Neutrophil (primary cell): ENCODE data around the gene METTL16.
"Not testable (repeated sequence)": the region's sequence is repeated elsewhere in the genome, so short reads cannot be mapped to it uniquely, and the experiment has no call there.

Source experiments
- H3K27ac ChIP-seq: fragments of 200-600 bp; sonication (generic); 2 replicates; pipeline ENCODE4 v1.5.1; 2016; ENCODE audit warnings: mild to moderate bottlenecking, moderate library complexity
- H3K27me3 ChIP-seq: fragments of 200-600 bp; sonication (generic); 2 replicates; pipeline ENCODE4 v1.6.0; 2016; ENCODE audit warnings: mild to moderate bottlenecking
- H3K36me3 ChIP-seq: fragments of 200-600 bp; sonication (generic); 2 replicates; pipeline ENCODE4 v1.5.1; 2017
- H3K4me1 ChIP-seq, 2 experiments: fragments of 200-600 bp in 1 of 2; sonication (generic) in 1 of 2; 1 replicate in 1 of 2; 2 replicates in 1 of 2; pipeline versions ENCODE4 v1.5.1 to v1.6.1; 2013 to 2016; ENCODE audit warnings: low read depth in 1 of 2, low read length in 1 of 2, mild to moderate bottlenecking in 1 of 2, moderate library complexity in 1 of 2; ENCODE audit not compliant: control insufficient read depth in 1 of 2, insufficient read depth in 1 of 2
- H3K4me3 ChIP-seq, 2 experiments: fragments of 200-600 bp in 1 of 2; sonication (generic) in 1 of 2; 1 replicate in 1 of 2; 2 replicates in 1 of 2; pipeline ENCODE4 v1.5.1; 2013 to 2016; ENCODE audit warnings: low read depth in 1 of 2, low read length in 1 of 2, mild to moderate bottlenecking in 1 of 2, moderate library complexity in 1 of 2
- H3K9me3 ChIP-seq: fragments of 200-600 bp; sonication (generic); 2 replicates; pipeline ENCODE4 v1.5.1; 2016
- CTCF ChIP-seq: fragments of 200-600 bp; sonication (generic); IDR thresholded peaks from 2 replicates; pipeline ENCODE4 v1.5.1; 2016; ENCODE audit warnings: antibody characterized with exemption

The METTL16 gene

GRCh38 chr17:2511462-2512369 lies at the start of gene METTL16:
METTL16 (minus strand) TSS chr17:2511888; CDS start chr17:2502331, 9,557 bp downstream.
- peak; percentile 12 for TF ChIP-seq CTCF
- Histone ChIP-seq H3K4me3 (peak within 1 kb of the TSS; percentile 79 to 93), H3K36me3 (no peaks in the 10 kb centered on the region)

GRCh38 chr17:2560658-2561057 lies 49.0 kb upstream of the METTL16 start:
- Histone ChIP-seq H3K4me3 (no peak overlapping the region), H3K27ac (no peak overlapping the region), H3K27me3 (no peaks in the 10 kb centered on the region), H3K4me1 (peaks cover 0 to 9% of the 10 kb centered on the region in 2 experiments), H3K9me3 (no peaks in the 10 kb centered on the region), H3K36me3 (no peaks in the 10 kb centered on the region)
- no peak for TF ChIP-seq CTCF

More at GRCh38 chr17:2511462-2512369, at the start of gene METTL16:
- Histone ChIP-seq H3K4me1 (peaks cover 17 to 23% of the 10 kb centered on the region in 2 experiments), H3K9me3 (no peaks in the 10 kb centered on the region), H3K27me3 (no peaks in the 10 kb centered on the region), H3K27ac (peak within 1 kb of the TSS; percentile 65)

- peaks cover 16% of the 10 kb centered on the region for H3K27me3 ChIP-seq
- no peaks in the 10 kb centered on the region for H3K9me3 ChIP-seq
- no peaks in the 10 kb centered on the region for H3K4me1 ChIP-seq
- TF ChIP-seq CTCF = no peak
- H3K27ac ChIP-seq = no peak overlapping the region
- no peaks in the 10 kb centered on the region for H3K36me3 ChIP-seq
- H3K4me3 ChIP-seq = no peak overlapping the region
Observed at GRCh38 chr17:2551928-2552327, 40.2 kb upstream of the METTL16 start.

GRCh38 chr17:2551493-2551892 lies 39.8 kb upstream of the METTL16 start:
- Histone ChIP-seq H3K4me3 (no peak overlapping the region), H3K27ac (no peak overlapping the region), H3K4me1 (no peaks in the 10 kb centered on the region), H3K9me3 (no peaks in the 10 kb centered on the region), H3K36me3 (no peaks in the 10 kb centered on the region), H3K27me3 (peaks cover 16% of the 10 kb centered on the region)
- no peak for TF ChIP-seq CTCF

- H3K27ac ChIP-seq = no peak overlapping the region
- no peaks in the 10 kb centered on the region for H3K4me1 ChIP-seq
- H3K27me3 ChIP-seq = peaks cover 16% of the 10 kb centered on the region
- H3K36me3 ChIP-seq = no peaks in the 10 kb centered on the region
- no peaks in the 10 kb centered on the region for H3K9me3 ChIP-seq
- no peak overlapping the region for H3K4me3 ChIP-seq
- no peak for TF ChIP-seq CTCF
Observed at GRCh38 chr17:2549392-2550211, 37.9 kb upstream of the METTL16 start.

- H3K4me3 ChIP-seq, H3K9me3 ChIP-seq, H3K36me3 ChIP-seq, H3K27ac ChIP-seq, H3K4me1 ChIP-seq: not testable (repeated sequence)
- H3K27me3 ChIP-seq = peaks cover 16% of the 10 kb centered on the region
Observed at GRCh38 chr17:2548026-2548425, 36.3 kb upstream of the METTL16 start.
